Skeletal muscle tissue (tissue), 4 donors: ENCODE results near the gene DNAJC11. TPM values are rescaled to one million over a fixed set of nuclear protein-coding genes. Genes with fewer than 3 reads are reported as not detected.
"Not testable (repeated sequence)": the region's sequence is repeated elsewhere in the genome, so short reads cannot be mapped to it uniquely, and the experiment has no call there.

ENCODE experiments used
- H3K27ac ChIP-seq: one replicate; pipeline ENCODE4 v1.7.0; 2013; ENCODE audit warnings: mild to moderate bottlenecking, low read depth, low read length, inconsistent platforms
- H3K27me3 ChIP-seq, 3 donors: one replicate each; pipeline ENCODE4 v1.7.0; 2013; ENCODE audit warnings: low read length in 3 of 3; ENCODE audit not compliant: control insufficient read depth in 3 of 3, insufficient read depth in 3 of 3
- H3K36me3 ChIP-seq, 3 donors: one replicate each; pipeline ENCODE4 v1.7.0; 2013; ENCODE audit warnings: low read length in 3 of 3; ENCODE audit not compliant: control insufficient read depth in 3 of 3, insufficient read depth in 3 of 3
- H3K4me1 ChIP-seq, 3 donors: one replicate each; pipeline ENCODE4 v1.7.0; 2013; ENCODE audit warnings: low read length in 3 of 3, mild to moderate bottlenecking in 3 of 3; ENCODE audit not compliant: control insufficient read depth in 3 of 3, insufficient read depth in 3 of 3
- H3K4me3 ChIP-seq, 3 donors: one replicate each; pipeline ENCODE4 v1.7.0; 2013; ENCODE audit warnings: low read length in 3 of 3
- H3K9ac ChIP-seq, 3 donors: one replicate each; pipeline ENCODE4 v1.7.0; 2013; ENCODE audit warnings: low read length in 3 of 3, mild to moderate bottlenecking in 3 of 3, moderate library complexity in 2 of 3, low read depth in 1 of 3
- H3K9me3 ChIP-seq, 3 donors: one replicate each; pipeline ENCODE4 v1.7.0; 2013; ENCODE audit warnings: low read length in 3 of 3; ENCODE audit not compliant: control insufficient read depth in 3 of 3
- total RNA-seq: library from RNA; depleted of rRNA; stranded (reverse); fragments of >200 nt; gene quantifications from one replicate; pipeline ENCODE4 v1.2.3, GENCODE V29; 2014
- donor health status: Osteomylitis.

DNAJC11 gene
- total RNA-seq, 1 donor from 2014 or later: 26.6 TPM

- Histone ChIP-seq H3K27ac (peak overlapping the region; percentile 98), H3K9me3 (no peaks in the 10 kb centered on the region), H3K4me1 (peaks cover 40 to 59% (median 44%) of the 10 kb centered on the region in 3 donors), H3K4me3 (peak overlapping the region; percentile 78 to 91 (median 82)), H3K9ac (peak overlapping the region; percentile 85 to 99 (median 97)), H3K36me3 (peaks cover 8 to 18% (median 12%) of the 10 kb centered on the region in 3 donors), H3K27me3 (no peaks in the 10 kb centered on the region)
These were observed 98.2 kb downstream of the DNAJC11 start for GRCh38 chr1:6603238-6603914.

GRCh38 chr1:6602669-6603237, 98.9 kb downstream of the DNAJC11 start, which contains the start of gene KLHL21:
KLHL21 (minus strand) TSS chr1:6602869; CDS start chr1:6602817, 52 bp downstream.
- no peaks in the 10 kb centered on the region for H3K27me3 ChIP-seq
- no peaks in the 10 kb centered on the region for H3K9me3 ChIP-seq
- peaks cover 13 to 22% (median 15%) of the 10 kb centered on the region in 3 donors for H3K36me3 ChIP-seq
- peak within 1 kb of the TSS; percentile 91 to 97 (median 97) for H3K4me3 ChIP-seq
- peak within 1 kb of the TSS; percentile 98 for H3K27ac ChIP-seq
- peak within 1 kb of the TSS; percentile 94 to 100 (median 99) for H3K9ac ChIP-seq
- peaks cover 44 to 65% (median 48%) of the 10 kb centered on the region in 3 donors for H3K4me1 ChIP-seq

- Histone ChIP-seq H3K4me1 (peaks cover 51 to 72% (median 55%) of the 10 kb centered on the region in 3 donors), H3K36me3 (peaks cover 19 to 29% (median 22%) of the 10 kb centered on the region in 3 donors)
These were observed 99.5 kb downstream of the DNAJC11 start for GRCh38 chr1:6601923-6602668.

GRCh38 chr1:6601049-6601922, 100.3 kb downstream of the DNAJC11 start:
- Histone ChIP-seq H3K9ac (peak overlapping the region; percentile 94 to 100 (median 99)), H3K27me3 (no peaks in the 10 kb centered on the region), H3K4me3 (peak overlapping the region; percentile 91 to 97 (median 97)), H3K27ac (peak overlapping the region; percentile 98), H3K36me3 (peaks cover 27 to 37% (median 30%) of the 10 kb centered on the region in 3 donors), H3K9me3 (no peaks in the 10 kb centered on the region), H3K4me1 (peaks cover 59 to 79% (median 61%) of the 10 kb centered on the region in 3 donors)

More at GRCh38 chr1:6601923-6602668, 99.5 kb downstream of the DNAJC11 start:
- Histone ChIP-seq H3K27ac (peak overlapping the region; percentile 98), H3K9me3 (no peaks in the 10 kb centered on the region), H3K9ac (peak overlapping the region; percentile 94 to 100 (median 99)), H3K4me3 (peak overlapping the region; percentile 91 to 97 (median 97)), H3K27me3 (no peaks in the 10 kb centered on the region)

- peak overlapping the region; percentile 91 to 97 (median 97) for H3K4me3 ChIP-seq
- H3K9ac ChIP-seq: peak overlapping the region; percentile 94 to 100 (median 99)
- no peaks in the 10 kb centered on the region for H3K27me3 ChIP-seq
- peaks cover 35 to 44% (median 38%) of the 10 kb centered on the region in 3 donors for H3K36me3 ChIP-seq
- peaks cover 67 to 83% (median 69%) of the 10 kb centered on the region in 3 donors for H3K4me1 ChIP-seq
- no peaks in the 10 kb centered on the region for H3K9me3 ChIP-seq
- peak overlapping the region; percentile 98 for H3K27ac ChIP-seq
These were observed 101.1 kb downstream of the DNAJC11 start for GRCh38 chr1:6600410-6601048.

- peak overlapping the region; percentile 98 for H3K27ac ChIP-seq
- H3K4me1 ChIP-seq: peaks cover 63 to 85% (median 73%) of the 10 kb centered on the region in 3 donors
- H3K27me3 ChIP-seq, H3K9me3 ChIP-seq: not testable (repeated sequence)
- peak overlapping the region; percentile 94 to 100 (median 99) for H3K9ac ChIP-seq
- peaks cover 40 to 50% (median 43%) of the 10 kb centered on the region in 3 donors for H3K36me3 ChIP-seq
- H3K4me3 ChIP-seq: peak overlapping the region; percentile 91 to 97 (median 97)
These were observed 101.6 kb downstream of the DNAJC11 start for GRCh38 chr1:6599991-6600390.

GRCh38 chr1:6599141-6599975, 102.3 kb downstream of the DNAJC11 start:
- peaks cover 45 to 55% (median 49%) of the 10 kb centered on the region in 3 donors for H3K36me3 ChIP-seq
- H3K9me3 ChIP-seq: no peaks in the 10 kb centered on the region
- H3K27me3 ChIP-seq: no peaks in the 10 kb centered on the region
- peaks cover 58 to 85% (median 70%) of the 10 kb centered on the region in 3 donors for H3K4me1 ChIP-seq
- H3K27ac ChIP-seq: peak overlapping the region; percentile 66
- peak overlapping the region; percentile 61 to 100 (median 80) for H3K9ac ChIP-seq
- peak overlapping the region; percentile 91 to 97 (median 97) for H3K4me3 ChIP-seq

GRCh38 chr1:6597777-6598131, 103.9 kb downstream of the DNAJC11 start:
- Histone ChIP-seq H3K4me1 (peaks cover 55 to 90% (median 75%) of the 10 kb centered on the region in 3 donors), H3K36me3 (peaks cover 60 to 70% (median 65%) of the 10 kb centered on the region in 3 donors), H3K9ac (peak overlapping the region; percentile 66 to 100 (median 67)), H3K4me3 (peak overlapping the region; percentile 11 to 76 (median 56)), H3K9me3 (no peaks in the 10 kb centered on the region), H3K27me3 (no peaks in the 10 kb centered on the region), H3K27ac (peak overlapping the region; percentile 71)
